Measurements from ENCODE around the gene KCTD7. TPM values are rescaled to one million over a fixed set of nuclear protein-coding genes. Genes with fewer than 3 reads are reported as not detected.

Gene KCTD7
- total and polyA plus RNA-seq, 2 of the 13 experiments (the other 11 are each of a cell fraction or from before 2014, with no cell fraction given) = 7.3 to 13.5 TPM

GRCh38 chr7:66654275-66655112, 25.8 kb downstream of the KCTD7 start (continued):
- TF ChIP-seq DDIT3 (CRISPR knock-in tag; IDR thresholded peaks at IDR 0.05) (no peak), CENPT (CRISPR knock-in tag; IDR thresholded peaks at IDR 0.05; ENCODE audit: low read depth) (no peak), ZNF407 (CRISPR knock-in tag; IDR thresholded peaks at IDR 0.05; ENCODE audit: not compliant biosample characterization) (peak; percentile 72), ZNF720 (CRISPR knock-in tag; IDR thresholded peaks at IDR 0.05) (no peak), ZNF337 (CRISPR knock-in tag; IDR thresholded peaks at IDR 0.05; ENCODE audit: borderline replicate concordance, low read depth) (0 out of 2 replicates have a peak, but pooled peaks have one; percentile 48), CHD4 (IDR thresholded peaks at IDR 0.05; ENCODE audit: borderline replicate concordance, low read length) (no peak), RELA (CRISPR knock-in tag; IDR thresholded peaks at IDR 0.05) (no peak; the same call in none of the 2 replicates), ZNF629 (CRISPR knock-in tag; conservative IDR thresholded peaks at IDR 0.05) (no peak), KLF12 (CRISPR knock-in tag; IDR thresholded peaks at IDR 0.05; ENCODE audit: borderline replicate concordance) (peak; percentile 94), PCBP1 (IDR thresholded peaks at IDR 0.05; ENCODE audit: borderline replicate concordance, low read depth, low read length) (no peak), FOXK1 (CRISPR knock-in tag; IDR thresholded peaks at IDR 0.05; ENCODE audit: borderline replicate concordance, low read depth) (no peak; the same call in 1 of the 2 replicates), ZBTB25 (CRISPR knock-in tag; IDR thresholded peaks at IDR 0.05) (peak; percentile 96), SIX4 (CRISPR knock-in tag; IDR thresholded peaks at IDR 0.05) (peak; percentile 68; the same call in 1 of the 2 replicates), IKZF1 (IDR thresholded peaks at IDR 0.05) (no peak), TBL1XR1 (IDR thresholded peaks at IDR 0.05; ENCODE audit: borderline replicate concordance, low read length, partially characterized antibody) (no peak), KAT7 (CRISPR knock-in tag; IDR thresholded peaks at IDR 0.05; ENCODE audit: borderline replicate concordance) (no peak; the same call in 1 of the 2 replicates), ZSCAN20 (CRISPR knock-in tag; IDR thresholded peaks at IDR 0.05; ENCODE audit: borderline replicate concordance) (peak; percentile 87; the same call in 1 of the 2 replicates), ISX (CRISPR knock-in tag; conservative IDR thresholded peaks at IDR 0.05) (no peak), POLR2G (IDR thresholded peaks at IDR 0.05; ENCODE audit: low read depth, low read length) (peak; percentile 96), ZNF282 (IDR thresholded peaks at IDR 0.05; ENCODE audit: partially characterized antibody) (no peak), ZNF263 (CRISPR knock-in tag; IDR thresholded peaks at IDR 0.05) (0 out of 2 replicates have a peak, but pooled peaks have one; percentile 16)

All from HepG2 (cell line).